ENCODE results near the gene ZNF529.
"Not testable (repeated sequence)": the region's sequence is repeated elsewhere in the genome, so short reads cannot be mapped to it uniquely, and the experiment has no call there.

ZNF529 gene

GRCh38 chr19:36573020-36573894 is at the start of gene ZNF529:
Gene ZNF529 (minus strand): TSS chr19:36573292. CDS start chr19:36572346, 946 bp downstream.
- TF ChIP-seq, protein P1, sequence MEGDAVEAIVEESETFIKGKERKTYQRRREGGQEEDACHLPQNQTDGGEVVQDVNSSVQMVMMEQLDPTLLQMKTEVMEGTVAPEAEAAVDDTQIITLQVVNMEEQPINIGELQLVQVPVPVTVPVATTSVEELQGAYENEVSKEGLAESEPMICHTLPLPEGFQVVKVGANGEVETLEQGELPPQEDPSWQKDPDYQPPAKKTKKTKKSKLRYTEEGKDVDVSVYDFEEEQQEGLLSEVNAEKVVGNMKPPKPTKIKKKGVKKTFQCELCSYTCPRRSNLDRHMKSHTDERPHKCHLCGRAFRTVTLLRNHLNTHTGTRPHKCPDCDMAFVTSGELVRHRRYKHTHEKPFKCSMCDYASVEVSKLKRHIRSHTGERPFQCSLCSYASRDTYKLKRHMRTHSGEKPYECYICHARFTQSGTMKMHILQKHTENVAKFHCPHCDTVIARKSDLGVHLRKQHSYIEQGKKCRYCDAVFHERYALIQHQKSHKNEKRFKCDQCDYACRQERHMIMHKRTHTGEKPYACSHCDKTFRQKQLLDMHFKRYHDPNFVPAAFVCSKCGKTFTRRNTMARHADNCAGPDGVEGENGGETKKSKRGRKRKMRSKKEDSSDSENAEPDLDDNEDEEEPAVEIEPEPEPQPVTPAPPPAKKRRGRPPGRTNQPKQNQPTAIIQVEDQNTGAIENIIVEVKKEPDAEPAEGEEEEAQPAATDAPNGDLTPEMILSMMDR (IDR thresholded peaks at IDR 0.05; ENCODE audit: insufficient read depth, low read length, missing control alignments), result no peak
- CTCF ChIA-PET, result interaction anchor here (0.7 kb wide), 1 partner anchor 9 kb away, joined by 3 read pairs; no protein-coding TSS in a partner anchor
- peak within 1 kb of the TSS; percentile 97 for H3K4me3 ChIP-seq (ENCODE audit: low read depth, low read length)
- peak; percentile 42 for DNase-seq (ENCODE audit: low read depth, low spot score)
- POLR2A ChIA-PET, result interaction anchor here (0.6 to 1.3 kb wide), 7 partner anchors 9 to 359 kb away, joined by 3 to 6 read pairs (median 3); partner anchors contain the start of genes ZNF146, ZNF260, ZNF382 and ZNF565

- peak overlapping the region; percentile 85 for H3K4me3 ChIP-seq (ENCODE audit: low read depth, low read length)
- no peak for DNase-seq (ENCODE audit: low read depth, low spot score)
- ChIA-PET POLR2A (interaction anchor here (1.1 to 1.2 kb wide), 2 partner anchors 12 to 33 kb away, joined by 3 to 6 read pairs; partner anchors contain the start of gene ZNF529), CTCF (no interaction called here)
- TF ChIP-seq, protein P1 (IDR thresholded peaks at IDR 0.05; ENCODE audit: insufficient read depth, low read length, missing control alignments), result no peak
Observed at GRCh38 chr19:36605877-36606478, 32.9 kb upstream of the ZNF529 start.

GRCh38 chr19:36605101-36605876 is 32.2 kb upstream of the ZNF529 start, which contains the start of gene ZNF382:
Gene ZNF382 (plus strand): TSS chr19:36605313. CDS start chr19:36609915, 4,602 bp downstream.
- ChIA-PET CTCF (no interaction called here), POLR2A (interaction anchor here (1.1 to 1.2 kb wide), 2 partner anchors 13 to 32 kb away, joined by 3 to 6 read pairs; partner anchors contain the start of gene ZNF529)
- TF ChIP-seq, protein P1 (IDR thresholded peaks at IDR 0.05; ENCODE audit: insufficient read depth, low read length, missing control alignments), result no peak
- peak within 1 kb of the TSS; percentile 85 for H3K4me3 ChIP-seq (ENCODE audit: low read depth, low read length)
- DNase-seq (ENCODE audit: low read depth, low spot score), result no peak

- ChIA-PET POLR2A (interaction anchor here (1.1 to 1.2 kb wide), 2 partner anchors 13 to 32 kb away, joined by 3 to 6 read pairs; partner anchors contain the start of gene ZNF529), CTCF (no interaction called here)
- peak overlapping the region; percentile 85 for H3K4me3 ChIP-seq (ENCODE audit: low read depth, low read length)
- TF ChIP-seq, protein P1 (IDR thresholded peaks at IDR 0.05; ENCODE audit: insufficient read depth, low read length, missing control alignments), result no peak
- no peak for DNase-seq (ENCODE audit: low read depth, low spot score)
Observed at GRCh38 chr19:36604656-36605100, 31.6 kb upstream of the ZNF529 start.

DNA sequence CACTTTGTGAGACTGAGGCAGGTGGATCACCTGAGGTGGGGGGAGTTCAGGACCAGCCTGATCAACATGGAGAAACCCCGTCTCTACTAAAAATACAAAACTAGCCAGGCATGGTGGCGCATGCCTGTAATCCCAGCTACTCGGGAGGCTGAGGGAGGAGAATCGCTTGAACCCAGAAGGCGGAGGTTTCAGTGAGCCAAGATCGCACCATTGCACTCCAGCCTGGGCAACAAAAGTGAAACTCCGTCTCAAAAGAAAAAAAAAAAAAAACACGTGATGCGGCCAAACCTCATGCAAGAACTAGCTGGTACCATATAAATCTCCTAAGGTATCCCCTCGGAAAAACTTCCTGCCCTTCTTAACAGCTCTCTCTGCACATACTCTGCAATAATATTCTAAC is 29.6 kb upstream of the ZNF529 start:
- DNase-seq (ENCODE audit: low read depth, low spot score); CTCF ChIA-PET; H3K4me3 ChIP-seq (ENCODE audit: low read depth, low read length); POLR2A ChIA-PET: not testable (repeated sequence)

GRCh38 chr19:36579255-36579654 is 6.2 kb upstream of the ZNF529 start:
- CTCF ChIA-PET, result interaction anchor here (0.6 kb wide), 1 partner anchor 127 kb away, joined by 4 read pairs; no protein-coding TSS in a partner anchor
- DNase-seq (ENCODE audit: low read depth, low spot score), result no peak
- TF ChIP-seq, protein P1 (IDR thresholded peaks at IDR 0.05; ENCODE audit: insufficient read depth, low read length, missing control alignments), result no peak
- no peak overlapping the region for H3K4me3 ChIP-seq (ENCODE audit: low read depth, low read length)
- POLR2A ChIA-PET, result no interaction called here

Measured in AG04449 (cell line).